H9 (cell line): Measurements from ENCODE around the gene HEXD. TPM values are rescaled to one million over a fixed set of nuclear protein-coding genes. Genes with fewer than 3 reads are reported as not detected.

Experiments used
- DNase-seq: peaks from one replicate; pipeline ENCODE4 v3.0.0-alpha.2; 2017
- H2AFZ ChIP-seq: one replicate; pipeline ENCODE4 v1.6.1; 2013; ENCODE audit warnings: mild to moderate bottlenecking, low read length, control low read depth, moderate library complexity
- H2AK5ac ChIP-seq: 2 replicates; pipeline ENCODE4 v1.6.1; 2013; ENCODE audit warnings: low read length, control low read depth, mixed read lengths; ENCODE audit not compliant: insufficient read length
- H2BK120ac ChIP-seq: one replicate; pipeline ENCODE4 v1.6.1; 2013; ENCODE audit warnings: low read depth, mild to moderate bottlenecking, low read length, control low read depth, inconsistent platforms; ENCODE audit not compliant: poor library complexity, severe bottlenecking
- H2BK12ac ChIP-seq: 2 replicates; pipeline ENCODE4 v1.6.1; 2013; ENCODE audit warnings: low read length, control low read depth, mixed read lengths, low read depth; ENCODE audit not compliant: insufficient read length
- H2BK15ac ChIP-seq: 2 replicates; pipeline ENCODE4 v1.6.1; 2013; ENCODE audit warnings: low read depth, low read length, control low read depth
- H2BK20ac ChIP-seq: one replicate; pipeline ENCODE4 v1.6.1; 2013; ENCODE audit warnings: low read depth, mild to moderate bottlenecking, low read length, control low read depth, inconsistent platforms; ENCODE audit not compliant: poor library complexity, severe bottlenecking
- H2BK5ac ChIP-seq: 2 replicates; pipeline ENCODE4 v1.6.1; 2013; ENCODE audit warnings: low read length, control low read depth, mixed read lengths; ENCODE audit not compliant: insufficient read length
- H3K14ac ChIP-seq: 2 replicates; pipeline ENCODE4 v1.6.1; 2013; ENCODE audit warnings: low read length, control low read depth; ENCODE audit not compliant: insufficient read depth
- H3K18ac ChIP-seq: 2 replicates; pipeline ENCODE4 v1.6.1; 2013; ENCODE audit warnings: low read depth, mild to moderate bottlenecking, mixed read lengths, low read length, control low read depth; ENCODE audit not compliant: insufficient read length
- H3K23ac ChIP-seq: 2 replicates; pipeline ENCODE4 v1.6.1; 2013; ENCODE audit warnings: low read length, control low read depth, mixed read lengths, low read depth; ENCODE audit not compliant: insufficient read length
- H3K23me2 ChIP-seq: 2 replicates; pipeline ENCODE4 v1.6.1; 2013; ENCODE audit warnings: low read depth, mild to moderate bottlenecking, mixed read lengths, low read length, control low read depth; ENCODE audit not compliant: insufficient read length, poor library complexity, severe bottlenecking
- H3K27ac ChIP-seq: 2 replicates; pipeline ENCODE4 v1.5.1; 2013; ENCODE audit warnings: low read length, control low read depth, mixed read lengths, low read depth; ENCODE audit not compliant: insufficient read length
- H3K27me3 ChIP-seq: 2 replicates; pipeline ENCODE4 v1.6.1; 2013; ENCODE audit warnings: low read length, control low read depth, inconsistent platforms; ENCODE audit not compliant: insufficient read depth
- H3K4ac ChIP-seq: 2 replicates; pipeline ENCODE4 v1.6.1; 2013; ENCODE audit warnings: low read depth, mild to moderate bottlenecking, control low read depth, inconsistent platforms, low read length, moderate library complexity
- H3K4me1 ChIP-seq: 2 replicates; pipeline ENCODE4 v1.6.1; 2013; ENCODE audit warnings: low read length, control low read depth, inconsistent platforms; ENCODE audit not compliant: insufficient read depth
- H3K4me2 ChIP-seq: 2 replicates; pipeline ENCODE4 v1.6.1; 2013; ENCODE audit warnings: low read length, control low read depth, mixed read lengths; ENCODE audit not compliant: insufficient read length, insufficient read depth
- H3K56ac ChIP-seq: 2 replicates; pipeline ENCODE4 v1.6.1; 2013; ENCODE audit warnings: low read depth, mild to moderate bottlenecking, mixed read lengths, low read length, control low read depth; ENCODE audit not compliant: insufficient read length
- H3K79me1 ChIP-seq: 2 replicates; pipeline ENCODE4 v1.6.1; 2013; ENCODE audit warnings: low read depth, mild to moderate bottlenecking, moderate library complexity, low read length, control low read depth, inconsistent platforms; ENCODE audit not compliant: insufficient read depth, poor library complexity, severe bottlenecking
- H3K79me2 ChIP-seq: 2 replicates; pipeline ENCODE4 v1.6.1; 2013; ENCODE audit warnings: low read length, control low read depth, inconsistent platforms; ENCODE audit not compliant: insufficient read depth
- H3K9ac ChIP-seq: 2 replicates; pipeline ENCODE4 v1.6.1; 2013; ENCODE audit warnings: low read length, control low read depth, mixed read lengths; ENCODE audit not compliant: insufficient read length; ENCODE audit errors: extremely low read depth
- H3K9me3 ChIP-seq: one replicate; pipeline ENCODE4 v1.6.1; 2013; ENCODE audit warnings: low read depth, low read length, inconsistent platforms; ENCODE audit not compliant: control insufficient read depth
- H3T11ph ChIP-seq: one replicate; pipeline ENCODE4 v1.6.1; 2013; ENCODE audit warnings: mild to moderate bottlenecking, low read length, control low read depth, inconsistent platforms
- H4K20me1 ChIP-seq: one replicate; pipeline ENCODE4 v1.6.1; 2013; ENCODE audit not compliant: control insufficient read depth, insufficient read length, insufficient read depth
- H4K5ac ChIP-seq: 2 replicates; pipeline ENCODE4 v1.6.1; 2013; ENCODE audit warnings: low read depth, mild to moderate bottlenecking, mixed read lengths, low read length, control low read depth; ENCODE audit not compliant: insufficient read length
- H4K8ac ChIP-seq: replicated peaks from 2 replicates; pipeline ENCODE4 v1.6.1; 2013; ENCODE audit warnings: low read length, control low read depth, mixed read lengths, low read depth; ENCODE audit not compliant: insufficient read length
- H4K91ac ChIP-seq: 2 replicates; pipeline ENCODE4 v1.6.1; 2013; ENCODE audit warnings: low read depth, mild to moderate bottlenecking, moderate library complexity, mixed read lengths, low read length, control low read depth; ENCODE audit not compliant: insufficient read length
- H3K27ac Mint-ChIP-seq, 3 experiments: 2 replicates in 2 of 3; 3 replicates in 1 of 3; pipeline ENCODE4 v1.8.0; 2020 to 2021; ENCODE audit warnings: mixed read lengths in 3 of 3, mild to moderate bottlenecking in 1 of 3, moderate library complexity in 1 of 3
- H3K27me3 Mint-ChIP-seq: 2 replicates; pipeline ENCODE4 v1.8.0; 2021; ENCODE audit warnings: low read depth, mild to moderate bottlenecking, moderate library complexity, mixed read lengths
- H3K36me3 Mint-ChIP-seq, 3 experiments: 2 replicates in 2 of 3; 3 replicates in 1 of 3; pipeline ENCODE4 v1.8.0; 2020 to 2021; ENCODE audit warnings: low read depth in 3 of 3, mixed read lengths in 3 of 3; ENCODE audit not compliant: insufficient read depth in 1 of 3
- H3K4me1 Mint-ChIP-seq, 2 experiments: 2 replicates each; pipeline ENCODE4 v1.8.0; 2020; ENCODE audit warnings: mixed read lengths in 2 of 2
- H3K4me3 Mint-ChIP-seq, 2 experiments: 2 replicates in 1 of 2; 3 replicates in 1 of 2; pipeline ENCODE4 v1.8.0; 2020 to 2021; ENCODE audit warnings: mild to moderate bottlenecking in 2 of 2, mixed read lengths in 2 of 2, moderate library complexity in 1 of 2
- H3K9me3 Mint-ChIP-seq, 2 experiments: 2 replicates in 1 of 2; 3 replicates in 1 of 2; pipeline ENCODE4 v1.8.0; 2020; ENCODE audit warnings: mild to moderate bottlenecking in 2 of 2, mixed read lengths in 2 of 2, moderate library complexity in 1 of 2
- CTCF ChIP-seq: fragments of 200-600 bp; sonication (generic); conservative IDR thresholded peaks from 3 replicates; pipeline ENCODE4 v1.8.0; 2021; ENCODE audit warnings: antibody characterized with exemption, mild to moderate bottlenecking
- WGBS: extraction: QIAGEN DNeasy Blood & Tissue Kit; methylation state at CpG from one replicate; pipeline ENCODE4 v1.1.7; 2013; ENCODE audit warnings: missing lambda C conversion rate, low lambda C conversion rate, mixed read lengths; ENCODE audit not compliant: insufficient read length; ENCODE audit errors: extremely low coverage; 5-methylcytosine and 5-hydroxymethylcytosine counted together
- total RNA-seq: library from RNA; stranded (reverse); gene quantifications from 2 replicates; pipeline ENCODE4 v1.2.1, GENCODE V29; 2021

HEXD gene
- total RNA-seq, 1 experiment from 2014 or later: 23.2 TPM

GRCh38 chr17:82434216-82434565 lies 16.0 kb downstream of the HEXD start:
- Histone ChIP-seq H4K8ac (no peak overlapping the region), H3K18ac (no peak overlapping the region), H2AK5ac (no peak overlapping the region), H2BK120ac (no peak overlapping the region), H4K20me1 (no peaks in the 10 kb centered on the region), H2BK5ac (no peak overlapping the region), H3K79me1 (no peaks in the 10 kb centered on the region), H4K91ac (no peak overlapping the region), H4K5ac (no peak overlapping the region), H3T11ph (no peak overlapping the region), H3K79me2 (no peaks in the 10 kb centered on the region), H2BK12ac (no peak overlapping the region), H2AFZ (no peak overlapping the region), H3K27me3 (no peaks in the 10 kb centered on the region), H3K14ac (no peak overlapping the region), H3K23me2 (no peaks in the 10 kb centered on the region), H3K23ac (no peak overlapping the region), H3K56ac (no peak overlapping the region), H3K9ac (no peak overlapping the region), H3K27ac (no peak overlapping the region), H2BK20ac (no peak overlapping the region), H2BK15ac (no peak overlapping the region), H3K4me1 (no peaks in the 10 kb centered on the region), H3K4me2 (no peak overlapping the region), H3K4ac (no peak overlapping the region), H3K9me3 (no peaks in the 10 kb centered on the region)
- no peak for DNase-seq
- Mint-ChIP-seq H3K9me3 (no peaks in the 10 kb centered on the region), H3K27ac (no peak overlapping the region), H3K27me3 (no peaks in the 10 kb centered on the region; the same call in 1 of the 2 replicates), H3K4me1 (peaks cover 2 to 3% of the 10 kb centered on the region in 2 experiments; a peak in 1 of 4 replicates), H3K4me3 (no peak overlapping the region), H3K36me3 (peaks cover 3 to 22% (median 19%) of the 10 kb centered on the region in 3 experiments)
- WGBS: no CpG with 5 or more reads among the region's 3 CpGs
- no peak for TF ChIP-seq CTCF
